ENCODE measurements around the gene ARAP2.

DNA sequence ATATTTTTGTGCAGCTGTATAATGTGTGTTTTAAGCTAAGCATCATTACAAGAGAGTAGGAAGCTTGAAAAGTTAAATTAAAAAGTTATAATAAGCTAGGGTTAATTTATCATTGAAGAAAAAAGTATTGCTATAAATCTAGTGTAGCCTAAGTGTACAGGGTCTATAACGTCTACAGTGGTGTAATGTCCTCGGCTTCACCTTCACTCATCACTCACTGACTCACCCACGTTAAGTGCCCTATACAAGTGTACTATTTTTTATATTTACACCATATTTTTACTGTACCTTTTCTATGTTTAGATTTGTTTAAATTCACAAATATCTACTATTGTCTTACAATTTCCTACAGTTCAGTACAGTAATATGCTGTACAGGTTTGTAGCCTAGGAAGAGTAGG, 23.5 kb downstream of the ARAP2 start:
- TF ChIP-seq, protein P1, sequence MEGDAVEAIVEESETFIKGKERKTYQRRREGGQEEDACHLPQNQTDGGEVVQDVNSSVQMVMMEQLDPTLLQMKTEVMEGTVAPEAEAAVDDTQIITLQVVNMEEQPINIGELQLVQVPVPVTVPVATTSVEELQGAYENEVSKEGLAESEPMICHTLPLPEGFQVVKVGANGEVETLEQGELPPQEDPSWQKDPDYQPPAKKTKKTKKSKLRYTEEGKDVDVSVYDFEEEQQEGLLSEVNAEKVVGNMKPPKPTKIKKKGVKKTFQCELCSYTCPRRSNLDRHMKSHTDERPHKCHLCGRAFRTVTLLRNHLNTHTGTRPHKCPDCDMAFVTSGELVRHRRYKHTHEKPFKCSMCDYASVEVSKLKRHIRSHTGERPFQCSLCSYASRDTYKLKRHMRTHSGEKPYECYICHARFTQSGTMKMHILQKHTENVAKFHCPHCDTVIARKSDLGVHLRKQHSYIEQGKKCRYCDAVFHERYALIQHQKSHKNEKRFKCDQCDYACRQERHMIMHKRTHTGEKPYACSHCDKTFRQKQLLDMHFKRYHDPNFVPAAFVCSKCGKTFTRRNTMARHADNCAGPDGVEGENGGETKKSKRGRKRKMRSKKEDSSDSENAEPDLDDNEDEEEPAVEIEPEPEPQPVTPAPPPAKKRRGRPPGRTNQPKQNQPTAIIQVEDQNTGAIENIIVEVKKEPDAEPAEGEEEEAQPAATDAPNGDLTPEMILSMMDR (IDR thresholded peaks at IDR 0.05; ENCODE audit: low read depth, low read length), result no peak
- no peak for TF ChIP-seq EZH2phosphoT487 (IDR thresholded peaks at IDR 0.05; ENCODE audit: low read depth)
